A549 (cell line): Measurements from ENCODE around the gene BCL3.

Source experiments
- POLR2A ChIP-seq: IDR thresholded peaks from 2 replicates; pipeline ENCODE4 v1.6.1; 2012; ENCODE audit warnings: mild to moderate bottlenecking, low read length
- TF ChIP-seq, protein P1 (sequence below): fragments of >200 bp; sonication (Bioruptor Twin); formaldehyde crosslinking; IDR thresholded peaks from 3 replicates; pipeline ENCODE4 v1.5.1; 2016

DNA sequence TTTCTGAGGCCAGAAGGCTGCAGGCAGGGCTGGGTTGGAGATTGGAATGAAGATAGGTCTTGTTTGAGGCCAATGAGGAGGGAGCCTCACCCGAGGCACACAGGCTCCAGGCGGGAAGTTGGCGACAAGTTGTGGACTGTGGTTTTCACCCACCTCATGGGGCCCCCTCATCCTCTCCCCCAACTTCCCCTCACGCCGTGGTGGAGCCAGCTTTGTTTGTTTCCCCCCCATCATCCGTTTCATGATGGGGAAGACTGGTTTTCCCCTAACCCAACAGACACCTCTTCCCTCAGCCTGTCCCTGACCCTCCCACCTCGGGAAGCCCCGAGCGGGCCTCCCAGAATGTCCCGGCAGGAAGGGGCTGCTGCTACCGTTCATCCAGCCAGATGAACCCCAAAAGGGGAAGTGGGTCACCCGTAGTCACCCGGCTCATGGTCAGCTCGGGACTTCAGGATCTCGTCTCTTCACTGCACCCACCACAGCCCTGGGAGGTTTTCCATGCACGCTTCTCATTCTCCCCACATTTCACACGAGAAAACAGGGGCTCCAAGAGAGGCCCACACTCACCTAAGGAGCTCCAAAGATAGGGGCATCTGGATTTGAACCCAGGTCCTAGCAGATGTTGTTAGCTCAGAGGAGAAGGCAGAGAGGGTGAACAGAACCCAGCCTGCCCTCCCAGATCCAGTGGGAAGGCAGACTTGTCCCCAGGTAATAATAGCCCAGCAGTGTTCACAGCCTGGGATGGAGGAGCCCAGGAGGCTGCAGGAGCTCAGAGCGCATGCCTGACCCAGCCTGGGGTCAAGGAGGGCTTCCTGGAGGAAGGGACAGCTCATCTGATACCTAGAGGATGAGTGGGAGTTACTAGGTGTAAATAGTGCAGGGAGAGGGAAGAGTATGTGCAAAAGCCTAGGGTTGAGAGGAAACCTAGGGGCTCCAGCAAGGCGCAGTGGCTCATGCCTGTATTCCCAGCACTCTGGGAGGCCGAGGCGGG, 26.1 kb upstream of the BCL3 start:
- TF ChIP-seq, protein P1, sequence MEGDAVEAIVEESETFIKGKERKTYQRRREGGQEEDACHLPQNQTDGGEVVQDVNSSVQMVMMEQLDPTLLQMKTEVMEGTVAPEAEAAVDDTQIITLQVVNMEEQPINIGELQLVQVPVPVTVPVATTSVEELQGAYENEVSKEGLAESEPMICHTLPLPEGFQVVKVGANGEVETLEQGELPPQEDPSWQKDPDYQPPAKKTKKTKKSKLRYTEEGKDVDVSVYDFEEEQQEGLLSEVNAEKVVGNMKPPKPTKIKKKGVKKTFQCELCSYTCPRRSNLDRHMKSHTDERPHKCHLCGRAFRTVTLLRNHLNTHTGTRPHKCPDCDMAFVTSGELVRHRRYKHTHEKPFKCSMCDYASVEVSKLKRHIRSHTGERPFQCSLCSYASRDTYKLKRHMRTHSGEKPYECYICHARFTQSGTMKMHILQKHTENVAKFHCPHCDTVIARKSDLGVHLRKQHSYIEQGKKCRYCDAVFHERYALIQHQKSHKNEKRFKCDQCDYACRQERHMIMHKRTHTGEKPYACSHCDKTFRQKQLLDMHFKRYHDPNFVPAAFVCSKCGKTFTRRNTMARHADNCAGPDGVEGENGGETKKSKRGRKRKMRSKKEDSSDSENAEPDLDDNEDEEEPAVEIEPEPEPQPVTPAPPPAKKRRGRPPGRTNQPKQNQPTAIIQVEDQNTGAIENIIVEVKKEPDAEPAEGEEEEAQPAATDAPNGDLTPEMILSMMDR: no peak
- TF ChIP-seq POLR2A: no peak
